HG03558 (cell line): ENCODE measurements around the gene RNF113B.

Experiments
- ATAC-seq: cut with Tn5 transposase; IDR thresholded peaks from one replicate; pipeline ENCODE4 v1.9.1; 2021; ENCODE audit warnings: moderate number of reproducible peaks; ENCODE audit not compliant: unreplicated experiment; ENCODE audit errors: extremely low read depth

Gene RNF113B

DNA sequence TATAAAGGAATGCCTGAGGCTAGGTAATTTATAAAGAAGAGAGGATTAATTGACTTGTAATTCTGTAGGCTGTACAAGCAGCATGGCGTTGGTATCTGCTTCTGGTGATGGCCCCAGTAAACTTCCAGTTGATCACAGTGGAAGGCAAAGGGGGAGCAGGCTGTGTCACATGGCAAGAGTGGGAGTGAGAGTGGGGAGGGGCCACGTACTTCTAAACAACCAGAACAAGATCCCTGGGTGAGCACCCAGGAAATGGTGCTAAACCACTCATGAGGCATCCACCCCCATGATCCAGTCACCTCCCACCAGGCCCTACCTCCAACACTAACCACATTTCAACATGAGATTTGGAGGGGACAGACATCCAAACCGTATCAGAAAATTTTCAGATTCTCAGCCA is 3.0 kb upstream of the RNF113B start:
- ATAC-seq, result no peak

DNA sequence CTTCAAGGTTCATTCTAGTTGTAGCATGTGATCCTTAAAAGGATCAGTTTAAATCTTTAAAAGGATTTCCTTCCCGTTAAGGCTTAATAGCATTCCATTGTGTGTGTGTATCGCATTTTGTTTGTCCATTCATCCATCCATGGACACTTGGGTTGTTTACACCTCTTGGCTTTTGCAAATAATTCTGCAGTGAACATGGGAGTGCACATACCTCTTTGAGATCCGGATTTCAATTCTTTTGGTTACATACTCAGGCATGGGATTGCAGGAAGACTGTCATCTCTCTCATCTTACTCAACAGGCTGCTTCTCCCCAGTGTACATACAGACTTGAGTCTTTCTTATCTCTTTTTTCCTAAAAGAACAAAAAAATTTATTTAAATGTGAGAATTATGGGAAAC is 1.2 kb downstream of the RNF113B start:
- ATAC-seq, result no peak

DNA sequence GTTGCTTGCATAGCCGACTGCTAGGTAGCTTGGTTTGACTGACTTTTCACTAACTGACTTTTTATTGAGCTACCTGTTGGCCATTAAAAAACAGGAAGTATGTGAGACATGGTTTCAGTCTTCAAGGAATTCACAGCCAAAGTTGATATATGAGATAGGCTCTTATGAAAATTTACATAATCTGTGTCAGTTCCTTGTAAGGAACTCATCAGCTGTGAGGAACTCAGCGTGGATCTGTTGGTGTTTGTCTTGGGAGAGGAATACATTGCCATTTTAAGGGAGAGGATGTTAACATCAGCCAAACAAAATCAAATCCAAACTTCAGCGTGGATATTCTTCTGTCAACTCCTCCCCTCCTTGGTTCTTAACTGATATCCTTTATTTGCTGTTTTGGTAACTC is 2.0 kb downstream of the RNF113B start:
- ATAC-seq, result no peak

DNA sequence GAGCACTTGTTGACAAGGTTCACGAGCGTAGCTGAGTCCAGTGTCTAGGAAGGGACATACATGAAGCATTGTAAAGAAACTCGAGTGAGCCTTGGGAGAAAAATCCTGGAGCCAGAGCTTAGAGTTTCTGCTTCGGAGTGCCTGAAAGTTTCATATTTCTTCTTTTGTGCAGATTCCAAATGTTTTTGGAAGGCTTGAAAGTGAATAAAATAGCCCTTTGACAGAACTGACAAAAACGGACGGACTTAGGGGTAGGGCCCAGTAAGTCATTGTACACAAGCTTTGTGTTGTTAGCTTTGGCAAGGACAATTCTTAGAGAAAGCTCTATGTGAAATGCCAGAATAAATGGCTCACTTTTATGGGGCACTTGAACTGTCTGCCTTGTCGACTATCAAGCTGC is 2.8 kb downstream of the RNF113B start:
- ATAC-seq, result no peak

GRCh38 chr13:98173431-98174152 is 3.5 kb downstream of the RNF113B start:
- ATAC-seq, result no peak

GRCh38 chr13:98172590-98173422 is 4.3 kb downstream of the RNF113B start:
- ATAC-seq, result no peak

GRCh38 chr13:98171900-98172589 is 5.0 kb downstream of the RNF113B start:
- no peak for ATAC-seq

DNA sequence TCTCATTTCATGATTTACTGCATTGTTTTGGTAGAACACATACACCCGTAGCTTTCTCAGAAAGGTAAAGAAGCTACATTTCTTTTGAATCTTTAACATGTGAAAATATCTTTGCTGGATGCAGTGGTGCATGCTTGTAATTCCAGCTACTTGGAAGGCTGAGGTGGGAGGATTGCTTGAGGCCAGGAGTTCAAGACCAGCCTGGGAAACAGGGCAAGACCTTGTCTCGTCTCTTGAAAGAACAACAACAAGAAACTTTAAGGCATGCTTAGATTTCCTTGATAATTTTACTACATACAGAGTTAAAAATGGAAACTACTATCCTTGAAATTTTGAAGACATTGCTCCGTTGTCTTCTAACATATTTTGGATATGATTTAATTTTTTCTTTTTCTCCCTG is 7.7 kb downstream of the RNF113B start:
- no peak for ATAC-seq

DNA sequence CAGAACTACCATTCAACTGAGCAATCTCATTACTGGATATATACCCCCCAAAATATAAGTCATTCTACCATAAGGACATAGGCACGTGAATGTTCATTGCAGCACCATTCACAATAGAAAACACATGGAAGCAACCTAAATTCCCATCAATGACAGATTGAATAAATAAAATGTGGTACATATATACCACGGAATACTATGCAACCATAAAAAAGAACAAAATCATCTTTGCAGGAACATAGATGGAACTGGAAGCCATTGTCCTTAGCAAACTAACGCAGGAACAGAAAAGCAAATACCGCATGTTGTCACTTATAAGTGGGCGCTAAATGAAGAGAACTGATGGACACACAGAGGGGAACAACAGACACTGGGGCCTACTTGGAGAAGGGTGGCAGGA is 14.1 kb downstream of the RNF113B start:
- no peak for ATAC-seq

GRCh38 chr13:98158172-98158899 is 18.7 kb downstream of the RNF113B start:
- no peak for ATAC-seq

DNA sequence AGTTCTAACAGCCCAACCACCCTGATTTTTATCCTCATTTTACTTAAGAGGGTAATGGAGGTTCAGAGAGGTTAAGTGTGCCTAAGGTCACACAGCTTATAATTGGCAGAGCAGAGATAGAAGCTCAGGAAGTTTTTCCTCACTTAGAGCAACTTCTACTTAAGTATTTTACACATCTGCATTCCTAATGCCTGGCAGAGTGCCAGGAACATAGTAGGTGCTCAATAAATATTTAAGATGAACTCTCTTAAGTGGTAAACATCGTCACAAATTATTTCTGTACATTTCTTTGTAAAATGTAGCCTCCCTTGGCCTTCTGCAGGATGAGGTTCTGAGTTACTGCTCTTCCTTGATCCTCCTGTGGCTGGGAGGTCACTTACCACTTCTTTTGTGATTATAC is 19.5 kb downstream of the RNF113B start:
- no peak for ATAC-seq

GRCh38 chr13:98157188-98157587 is 19.9 kb downstream of the RNF113B start:
- no peak for ATAC-seq

DNA sequence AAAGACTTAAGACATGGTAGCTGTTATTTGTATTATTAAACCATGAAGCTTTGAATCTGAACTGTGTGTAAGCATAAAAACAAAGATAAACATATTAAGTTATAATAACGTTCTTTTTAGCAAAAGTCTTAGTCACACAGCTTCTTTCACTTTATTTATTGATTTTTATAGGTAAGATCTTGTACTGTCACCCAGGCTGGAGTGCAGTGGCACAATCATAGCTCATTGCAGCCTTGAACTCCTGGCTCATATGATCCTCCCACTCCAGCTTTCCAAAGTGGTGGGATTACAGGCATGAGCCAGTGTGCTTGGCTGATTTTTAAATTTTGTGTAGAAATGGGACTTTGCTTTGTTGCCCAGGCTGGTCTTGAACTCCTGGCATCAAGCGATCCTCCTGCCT is 20.8 kb downstream of the RNF113B start:
- no peak for ATAC-seq

GRCh38 chr13:98155475-98156109 is 21.5 kb downstream of the RNF113B start:
- no peak for ATAC-seq

DNA sequence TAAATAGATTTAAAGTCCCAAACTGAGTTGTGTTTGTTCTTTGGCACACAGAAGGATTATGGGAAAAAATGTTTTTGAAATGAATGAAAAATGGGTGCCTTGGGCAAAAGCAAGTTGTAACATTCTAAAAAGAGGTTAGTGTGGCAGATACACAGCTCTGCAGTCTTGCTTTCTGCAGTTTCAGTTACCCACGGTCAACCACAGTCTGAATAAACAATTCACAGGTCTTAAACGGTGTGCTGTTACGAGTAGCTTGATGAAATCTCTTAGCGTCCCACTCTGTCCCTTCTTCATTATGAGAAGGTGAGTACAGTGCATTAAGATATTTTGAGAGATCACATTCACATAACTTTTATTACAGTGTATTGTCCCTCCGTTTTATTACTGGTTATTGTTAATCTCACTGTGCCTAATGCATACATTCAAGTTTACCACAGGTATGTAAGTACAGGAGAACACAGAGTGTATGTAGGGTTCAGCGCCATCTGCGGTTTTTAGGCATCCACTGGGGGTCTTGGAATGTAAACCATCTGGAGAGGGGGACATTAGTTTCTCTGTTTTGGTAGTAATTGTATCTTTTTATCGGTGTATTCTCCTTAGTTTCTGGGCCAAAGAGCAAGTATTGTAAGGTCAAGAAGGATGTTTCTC is 26.1 kb downstream of the RNF113B start:
- ATAC-seq, result no peak

GRCh38 chr13:98147521-98147920 is 29.5 kb downstream of the RNF113B start:
- no peak for ATAC-seq

GRCh38 chr13:98144801-98145350 is 32.2 kb downstream of the RNF113B start:
- no peak for ATAC-seq

- ATAC-seq, result no peak
Observed at GRCh38 chr13:98144027-98144741, 32.9 kb downstream of the RNF113B start.

DNA sequence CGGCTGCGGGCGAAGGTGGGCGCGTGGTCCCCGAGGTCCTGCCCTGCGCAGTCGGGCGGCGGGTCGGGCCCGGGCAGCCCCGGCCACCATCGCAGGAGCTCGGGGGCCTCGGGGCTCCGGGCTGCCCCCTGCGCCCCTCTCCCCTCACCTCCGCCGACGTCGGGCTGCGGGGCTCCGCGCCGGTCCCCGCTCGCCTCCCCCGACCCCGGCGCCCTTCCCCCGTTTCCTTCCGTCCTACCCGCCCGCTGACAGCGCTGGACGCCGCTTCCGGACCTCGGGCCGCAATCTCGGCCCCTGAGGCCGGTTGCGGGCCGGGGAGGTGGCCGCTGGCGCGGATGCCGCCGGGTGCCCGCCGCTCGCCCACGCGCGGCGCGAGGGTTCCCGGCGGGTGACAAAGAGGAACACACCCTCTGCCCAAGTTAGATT is 33.5 kb downstream of the RNF113B start:
- ATAC-seq, result no peak
